ENCODE data around the gene PDSS2. TPM values are rescaled to one million over a fixed set of nuclear protein-coding genes. Genes with fewer than 3 reads are reported as not detected.

The PDSS2 gene
- total and polyA plus RNA-seq, 2 of the 4 experiments (the other 2 are of a cell fraction): 8.6 to 9.2 TPM

GRCh38 chr6:107355659-107356058, 103.7 kb downstream of the PDSS2 start:
- Histone ChIP-seq H3K4me2 (ENCODE audit: low read depth, low read length) (no peak overlapping the region), H3K4me1 (ENCODE audit: control insufficient read depth, insufficient read depth, low read length) (peaks cover 3% of the 10 kb centered on the region; the same call in 1 of the 2 replicates), H3K18ac (ENCODE audit: low read depth, low read length) (no peak overlapping the region), H3K56ac (ENCODE audit: extremely low read depth, insufficient read depth, low read length) (no peak overlapping the region), H4K8ac (ENCODE audit: low read depth in 2 of 2, low read length in 2 of 2) (no peak overlapping the region), H3K9me3 (ENCODE audit: control insufficient read depth, insufficient read depth, low read length) (no peaks in the 10 kb centered on the region), H3K4ac (ENCODE audit: low read depth, low read length) (no peak overlapping the region), H2AFZ (replicated peaks; ENCODE audit: low read length, poor library complexity) (no peak overlapping the region), H4K91ac (ENCODE audit: insufficient read depth, low read depth, low read length) (no peak overlapping the region), H2AK9ac (replicated peaks; ENCODE audit: low read depth, low read length, poor library complexity) (no peak overlapping the region), H2BK120ac (ENCODE audit: low read depth, low read length) (no peak overlapping the region), H2BK15ac (ENCODE audit: low read depth, low read length) (no peak overlapping the region), H2BK5ac (ENCODE audit: low read depth, low read length, poor library complexity, severe bottlenecking) (no peak overlapping the region), H2AK5ac (ENCODE audit: low read depth, low read length) (no peak overlapping the region), H2BK20ac (ENCODE audit: low read depth, low read length) (no peak overlapping the region), H4K20me1 (ENCODE audit: insufficient read depth, low read length) (no peaks in the 10 kb centered on the region), H3K4me3 (ENCODE audit: insufficient read depth, low read depth, low read length) (no peak overlapping the region), H3K36me3 (ENCODE audit: control insufficient read depth, insufficient read depth, low read length) (no peaks in the 10 kb centered on the region), H3K23ac (ENCODE audit: low read depth, low read length) (no peak overlapping the region), H4K5ac (ENCODE audit: low read depth, low read length) (no peak overlapping the region), H3K9me1 (ENCODE audit: insufficient read depth, low read length) (no peaks in the 10 kb centered on the region), H3K27ac (ENCODE audit: insufficient read depth, low read length) (no peak overlapping the region), H3K79me1 (ENCODE audit: low read depth in 1 of 2, low read length in 2 of 2) (no peaks in the 10 kb centered on the region), H3K27me3 (ENCODE audit: control insufficient read depth, insufficient read depth, low read length) (no peaks in the 10 kb centered on the region), H3K9ac (ENCODE audit: low read depth, low read length) (no peak overlapping the region), H3K14ac (replicated peaks; ENCODE audit: low read depth, low read length) (no peak overlapping the region)
- ATAC-seq (ENCODE audit: low read depth): no peak
- WGBS, 2 experiments (ENCODE audit: extremely low coverage in 2 of 2, insufficient read length in 1 of 2): no CpG with 5 or more reads among the region's 3 CpGs
- POLR2A ChIA-PET (ENCODE audit: unreplicated experiment): no interaction called here
- DNase-seq: no peak
- intact Hi-C loops (cut with micrococcal nuclease) (no loop called here), in situ Hi-C loops (cut with MboI; ENCODE audit: low sequenced_read_pairs) (no loop called here), dilution Hi-C loops (cut with HindIII; ENCODE audit: low sequenced_read_pairs, unreplicated experiment) (no loop called here)
- CTCF ChIA-PET: interaction anchor here (0.9 kb wide), 1 partner anchor 103 kb away, joined by 3 read pairs; the partner anchor contains the start of gene PDSS2
- TF ChIP-seq RFX5 (IDR thresholded peaks at IDR 0.05; ENCODE audit: low read depth, low read length) (no peak), MAZ (IDR thresholded peaks at IDR 0.05; ENCODE audit: borderline replicate concordance, low read depth, low read length) (no peak), MAFK (IDR thresholded peaks at IDR 0.05; ENCODE audit: low read depth, low read length) (no peak), FOS (IDR thresholded peaks at IDR 0.05; ENCODE audit: low read depth, low read length) (no peak), POLR2A (IDR thresholded peaks at IDR 0.05; ENCODE audit: low read depth, low read length) (no peak), CHD1 (IDR thresholded peaks at IDR 0.05; ENCODE audit: low read depth, low read length) (no peak), ELK1 (IDR thresholded peaks at IDR 0.05; ENCODE audit: borderline replicate concordance, low read depth, low read length) (no peak), RCOR1 (IDR thresholded peaks at IDR 0.05; ENCODE audit: insufficient replicate concordance, low read length) (no peak), RAD21 (IDR thresholded peaks at IDR 0.05; ENCODE audit: low read length) (no peak), BHLHE40 (IDR thresholded peaks at IDR 0.05; ENCODE audit: low read depth, low read length) (no peak), CTCF (conservative IDR thresholded peaks at IDR 0.05; ENCODE audit: low read depth, low read length) (no peak), SMC3 (IDR thresholded peaks at IDR 0.05; ENCODE audit: low read depth, low read length) (no peak), NFE2L2 (IDR thresholded peaks at IDR 0.05; ENCODE audit: low read depth, low read length) (no peak), USF2 (IDR thresholded peaks at IDR 0.05; ENCODE audit: low read depth, low read length) (no peak), CEBPB (IDR thresholded peaks at IDR 0.05; ENCODE audit: low read depth, low read length) (no peak), MXI1 (IDR thresholded peaks at IDR 0.05; ENCODE audit: borderline replicate concordance, low read depth, low read length) (no peak)
- no TSS peak for BruUV-seq (replicated peaks)

Data from IMR-90 (cell line).